GM19397 (cell line): Measurements from ENCODE around the gene GPR132.
A peak's percentile ranks its signal among the peaks of the same experiment; 100 is the strongest.
"Not testable (repeated sequence)": the region's sequence is repeated elsewhere in the genome, so short reads cannot be mapped to it uniquely, and the experiment has no call there.

Experiments
- ATAC-seq: cut with Tn5 transposase; IDR thresholded peaks from one replicate; pipeline ENCODE4 v1.9.1; 2021; ENCODE audit warnings: mild to moderate bottlenecking, moderate library complexity; ENCODE audit not compliant: unreplicated experiment

Gene GPR132

GRCh38 chr14:105091517-105092170 lies 26.4 kb upstream of the GPR132 start:
- ATAC-seq = no peak

- no peak for ATAC-seq
These were observed 25.9 kb upstream of the GPR132 start for GRCh38 chr14:105091054-105091516.

- no peak for ATAC-seq
These were observed 25.3 kb upstream of the GPR132 start for GRCh38 chr14:105090493-105091053.

GRCh38 chr14:105089746-105090492 lies 24.7 kb upstream of the GPR132 start:
- ATAC-seq = no peak

GRCh38 chr14:105088812-105089745 lies 23.8 kb upstream of the GPR132 start:
- ATAC-seq = no peak

GRCh38 chr14:105087963-105088811 lies 23.0 kb upstream of the GPR132 start:
- ATAC-seq = no peak

GRCh38 chr14:105087308-105087962 lies 22.2 kb upstream of the GPR132 start:
- ATAC-seq = peak; percentile 12

- peak; percentile 60 for ATAC-seq
These were observed 21.6 kb upstream of the GPR132 start for GRCh38 chr14:105086833-105087307.

GRCh38 chr14:105085766-105086165 lies 20.5 kb upstream of the GPR132 start:
- ATAC-seq = no peak

- ATAC-seq = no peak
These were observed 19.7 kb upstream of the GPR132 start for GRCh38 chr14:105084741-105085571.

- ATAC-seq = no peak
These were observed 18.9 kb upstream of the GPR132 start for GRCh38 chr14:105083926-105084685.

- no peak for ATAC-seq
These were observed 17.5 kb upstream of the GPR132 start for GRCh38 chr14:105082703-105083102.

- not testable (repeated sequence) for ATAC-seq
These were observed 16.2 kb upstream of the GPR132 start for GRCh38 chr14:105081473-105081872.

- ATAC-seq = no peak
These were observed 14.9 kb upstream of the GPR132 start for GRCh38 chr14:105080161-105080560.

GRCh38 chr14:105078294-105078693 lies 13.1 kb upstream of the GPR132 start:
- no peak for ATAC-seq

- no peak for ATAC-seq
These were observed 12.4 kb upstream of the GPR132 start for GRCh38 chr14:105077649-105077995.

GRCh38 chr14:105076805-105077648 lies 11.8 kb upstream of the GPR132 start:
- ATAC-seq = no peak
